SK-MEL-5 (cell line): ENCODE data around the gene NR2C2AP. TPM values are rescaled to one million over a fixed set of nuclear protein-coding genes. Genes with fewer than 3 reads are reported as not detected.

Source experiments
- DNase-seq: peaks from one replicate; pipeline ENCODE4 v3.0.0-alpha.2; 2016; ENCODE audit warnings: low read depth, low spot score
- in situ Hi-C: cut with HindIII; loops from 2 replicates; pipeline ENCODE4 v1.10.0; 2016; ENCODE audit warnings: low sequenced_read_pairs, high pct_unique_total_duplicates, low pct_unique_long_range_greater_than_20kb
- polyA plus RNA-seq, 2 experiments: library from polyadenylated mRNA; depleted of rRNA; stranded (reverse); fragments of >200 nt; gene quantifications; 2 replicates each; pipeline ENCODE4 v1.2.3, GENCODE V29; 2015
- total RNA-seq: library from RNA; depleted of rRNA; stranded (reverse); fragments of >200 nt; shearing (Covaris generic); gene quantifications from 2 replicates; pipeline ENCODE4 v1.2.3, GENCODE V29; 2014; rRNA removed

The NR2C2AP gene, protein sequence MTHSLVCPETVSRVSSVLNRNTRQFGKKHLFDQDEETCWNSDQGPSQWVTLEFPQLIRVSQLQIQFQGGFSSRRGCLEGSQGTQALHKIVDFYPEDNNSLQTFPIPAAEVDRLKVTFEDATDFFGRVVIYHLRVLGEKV
- 20.4 and 23.7 TPM in 2 replicates for total RNA-seq
- polyA plus RNA-seq (2015; cell fraction: cytosol; rRNA removed) = 24.1 and 26.4 TPM in 2 replicates
- 45.1 and 64.2 TPM in 2 replicates for polyA plus RNA-seq (2015; cell fraction: nucleus; rRNA removed)

DNA sequence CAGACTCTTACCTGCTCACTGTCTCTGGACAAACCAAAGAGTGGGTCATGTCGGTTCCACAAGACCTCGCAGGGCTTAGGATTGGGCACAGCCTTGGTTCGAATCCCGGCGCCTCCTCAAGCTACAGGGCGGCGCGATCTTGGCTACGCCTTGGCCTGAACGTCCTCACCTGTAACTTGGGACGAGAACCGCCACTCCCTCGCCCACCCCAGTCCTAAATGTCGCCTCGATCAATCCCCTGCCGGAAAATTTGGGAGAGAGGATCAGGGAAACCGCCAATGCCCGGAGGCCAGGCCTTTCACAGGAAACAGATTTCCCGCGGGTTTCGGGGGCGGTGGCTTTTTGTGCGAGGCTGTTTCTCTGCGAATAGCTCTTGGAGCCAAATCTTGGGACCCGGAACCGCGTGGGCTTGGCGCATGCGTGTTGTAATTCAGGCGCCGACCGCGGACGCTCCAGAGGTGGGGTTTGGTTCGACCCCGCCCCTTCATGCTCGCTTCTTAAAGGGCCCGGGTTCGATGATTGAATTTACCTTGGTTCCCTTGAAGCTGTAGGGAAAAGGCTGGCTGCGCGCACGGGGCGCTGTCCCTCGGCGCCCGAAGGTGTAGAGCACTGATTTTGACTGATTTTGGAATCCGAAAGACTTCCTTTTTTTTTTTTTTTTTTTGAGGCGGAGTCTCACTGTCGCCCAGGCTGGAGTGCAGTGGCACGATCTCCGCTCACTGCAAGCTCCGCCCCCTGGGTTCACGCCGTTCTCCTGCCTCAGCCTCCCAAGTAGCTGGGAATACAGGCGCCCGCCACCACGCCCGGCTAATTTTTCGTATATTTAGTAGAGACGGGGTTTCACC is at the start of gene NR2C2AP:
Gene NR2C2AP, minus strand, starts transcription at position 403 of the 845 bp plus-strand sequence. Its CDS starts 354 bp downstream, at position 49.
- in situ Hi-C loops = no loop called here
- DNase-seq = peak; percentile 90

DNA sequence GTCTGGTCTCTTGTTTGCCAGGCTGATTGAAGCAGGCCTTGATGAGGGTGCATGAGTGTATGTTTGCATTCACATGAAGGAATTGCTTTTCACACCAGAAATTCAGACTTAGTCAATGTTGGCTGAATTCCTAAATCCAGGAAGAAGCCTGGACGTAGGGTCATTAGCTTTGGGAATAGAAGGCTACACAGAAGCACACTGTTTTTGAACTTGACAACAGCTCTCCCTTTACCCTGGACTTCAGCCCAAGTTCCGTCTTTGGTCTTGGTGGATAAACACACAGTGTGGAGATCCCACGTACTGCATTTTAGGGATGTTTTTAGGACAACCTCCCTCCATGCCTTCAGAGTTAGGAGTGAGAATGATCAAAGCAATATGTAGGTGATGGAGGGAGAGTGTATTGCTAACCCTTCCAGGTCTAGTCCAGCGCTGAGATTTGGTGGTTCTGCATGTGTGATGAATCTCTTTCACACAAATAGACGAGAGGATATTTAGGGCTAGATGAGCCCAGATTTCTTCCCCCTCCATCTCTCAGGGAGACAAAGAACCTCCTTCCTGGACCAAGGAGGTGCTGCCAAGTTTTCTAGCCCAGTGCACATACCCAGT is 47.1 kb upstream of the NR2C2AP start:
- DNase-seq = no peak
- in situ Hi-C loops = no loop called here

- in situ Hi-C loops = no loop called here
- no peak for DNase-seq
Observed at GRCh38 chr19:19240476-19240875, 37.3 kb upstream of the NR2C2AP start.

GRCh38 chr19:19239675-19240074 is 36.5 kb upstream of the NR2C2AP start:
- in situ Hi-C loops = no loop called here
- DNase-seq = no peak

GRCh38 chr19:19238126-19238894 is 35.1 kb upstream of the NR2C2AP start:
- in situ Hi-C loops = no loop called here
- no peak for DNase-seq

- DNase-seq = no peak
- in situ Hi-C loops = no loop called here
Observed at GRCh38 chr19:19236173-19236572, 33.0 kb upstream of the NR2C2AP start.

- no peak for DNase-seq
- in situ Hi-C loops = no loop called here
Observed at GRCh38 chr19:19234220-19234816, 31.1 kb upstream of the NR2C2AP start.

DNA sequence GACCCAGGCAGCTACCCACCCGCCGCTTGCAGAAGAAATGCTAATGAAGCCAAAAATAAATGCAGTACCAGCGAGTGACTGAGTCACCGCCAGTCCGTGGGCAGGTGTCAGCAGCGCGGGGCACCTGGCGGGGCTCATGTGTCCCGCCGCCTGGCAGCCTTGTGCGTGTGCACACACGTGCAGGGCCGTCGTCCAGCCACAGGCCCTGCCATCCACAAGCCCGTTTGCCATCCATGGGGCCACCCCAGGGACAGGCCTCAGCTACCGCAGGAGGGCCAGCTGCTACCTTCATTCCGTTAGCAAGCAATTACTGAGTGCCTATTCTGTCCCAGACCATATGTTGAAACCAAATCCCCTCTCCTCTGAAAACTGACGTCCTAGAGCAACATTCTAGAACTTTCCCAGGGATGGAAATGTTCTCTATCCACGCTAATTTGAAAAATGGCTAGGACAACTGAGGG is 29.1 kb upstream of the NR2C2AP start:
- DNase-seq = no peak
- in situ Hi-C loops = no loop called here

- in situ Hi-C loops = no loop called here
Observed at GRCh38 chr19:19230999-19231398, 27.8 kb upstream of the NR2C2AP start.

GRCh38 chr19:19229701-19230100 is 26.5 kb upstream of the NR2C2AP start:
- in situ Hi-C loops = no loop called here
- no peak for DNase-seq

More at GRCh38 chr19:19230999-19231398, 27.8 kb upstream of the NR2C2AP start:
- no peak for DNase-seq

- DNase-seq = no peak
Observed at GRCh38 chr19:19227217-19227616, 24.0 kb upstream of the NR2C2AP start.

DNA sequence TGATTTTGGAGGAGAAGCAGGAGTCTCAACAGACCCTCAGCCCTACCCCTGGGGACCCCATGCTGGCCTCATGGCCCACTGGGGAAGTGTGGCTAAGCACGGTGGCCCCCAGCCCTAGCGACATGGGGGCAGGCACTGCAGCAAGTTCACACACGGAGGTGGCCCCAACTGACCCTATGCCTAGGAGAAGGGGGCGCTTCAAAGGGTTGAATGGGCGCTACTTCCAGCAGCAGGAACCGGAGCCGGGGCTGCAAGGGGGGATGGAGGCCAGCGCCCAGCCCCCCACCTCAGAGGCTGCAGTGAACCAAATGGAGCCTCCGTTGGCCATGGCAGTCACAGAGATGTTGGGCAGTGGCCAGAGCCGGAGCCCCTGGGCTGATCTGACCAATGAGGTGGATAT is 23.4 kb upstream of the NR2C2AP start:
- in situ Hi-C loops = no loop called here
- DNase-seq = no peak

More at GRCh38 chr19:19227217-19227616, 24.0 kb upstream of the NR2C2AP start:
- in situ Hi-C loops = no loop called here

DNA sequence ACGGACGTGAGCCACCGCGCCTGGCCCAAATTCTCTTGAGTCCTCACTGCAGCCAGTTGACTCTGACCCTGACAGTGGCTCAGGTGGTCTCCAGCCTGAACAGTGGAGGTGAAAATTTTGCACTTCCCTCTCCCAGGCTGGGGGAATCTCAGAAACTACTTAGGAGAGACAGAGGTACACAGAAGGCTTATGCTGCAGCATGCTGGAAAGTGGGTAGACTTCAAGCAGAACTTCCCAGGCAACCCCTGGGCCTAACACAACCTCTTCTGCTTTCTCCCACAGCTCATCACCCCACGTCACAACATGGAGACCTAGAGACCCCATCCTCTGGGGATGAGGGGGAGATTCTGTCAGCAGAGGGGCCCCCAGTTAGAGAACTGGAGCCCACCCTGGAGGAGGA is 23.0 kb upstream of the NR2C2AP start:
- DNase-seq = no peak
- in situ Hi-C loops = no loop called here

DNA sequence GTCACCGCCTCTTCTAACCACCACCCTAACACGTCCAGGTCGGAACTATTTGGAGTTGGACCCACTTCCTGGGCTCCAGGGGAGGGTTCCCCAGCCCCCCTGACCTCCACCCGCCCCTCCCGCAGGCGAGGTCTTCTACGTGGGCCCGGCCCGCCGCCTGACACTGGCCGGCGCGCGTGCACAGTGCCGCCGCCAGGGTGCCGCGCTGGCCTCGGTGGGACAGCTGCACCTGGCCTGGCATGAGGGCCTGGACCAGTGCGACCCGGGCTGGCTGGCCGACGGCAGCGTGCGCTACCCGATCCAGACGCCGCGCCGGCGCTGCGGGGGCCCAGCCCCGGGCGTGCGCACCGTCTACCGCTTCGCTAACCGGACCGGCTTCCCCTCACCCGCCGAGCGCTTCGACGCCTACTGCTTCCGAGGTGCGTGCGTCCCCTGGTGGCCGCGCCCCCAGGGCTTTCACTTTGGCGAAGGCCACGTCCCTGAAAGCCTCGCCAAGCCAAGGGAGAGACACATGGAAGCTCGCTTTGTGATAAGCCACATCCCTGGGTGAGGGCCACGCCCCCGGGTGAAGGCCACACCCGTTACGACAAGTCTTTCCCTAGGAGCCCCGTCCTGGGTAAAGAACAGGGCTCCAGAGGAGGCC is 21.8 kb upstream of the NR2C2AP start:
- DNase-seq = peak; percentile 73
- in situ Hi-C loops = no loop called here

DNA sequence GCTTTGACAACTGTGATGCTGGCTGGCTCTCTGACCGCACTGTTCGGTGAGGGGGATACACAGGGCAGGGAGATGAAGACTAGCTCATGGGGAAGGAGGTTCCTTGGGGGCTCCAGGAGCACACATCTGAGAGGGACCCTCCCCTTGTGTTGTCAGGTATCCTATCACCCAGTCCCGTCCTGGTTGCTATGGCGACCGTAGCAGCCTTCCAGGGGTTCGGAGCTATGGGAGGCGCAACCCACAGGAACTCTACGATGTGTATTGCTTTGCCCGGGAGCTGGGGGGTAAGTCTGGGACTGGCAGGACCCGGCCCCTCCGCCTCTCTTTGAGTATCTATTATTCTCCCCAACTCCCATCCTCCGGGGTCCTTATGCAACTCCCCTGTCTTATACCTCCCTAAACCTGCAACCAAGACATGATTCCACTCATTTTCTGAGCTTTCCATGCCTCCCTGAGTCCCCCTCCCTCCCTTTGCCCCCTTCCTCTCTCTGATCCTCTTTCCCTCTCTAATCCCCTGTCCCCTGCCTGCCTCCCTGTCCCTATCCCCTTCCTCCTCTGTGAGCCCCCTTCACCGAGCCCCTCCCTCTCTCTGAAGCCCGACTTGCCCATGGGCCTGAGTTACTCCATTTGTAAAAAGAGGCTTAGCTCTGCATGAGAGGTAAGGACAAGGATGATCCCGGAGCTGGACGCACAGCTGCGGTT is 21.1 kb upstream of the NR2C2AP start:
- in situ Hi-C loops = no loop called here
- no peak for DNase-seq

DNA sequence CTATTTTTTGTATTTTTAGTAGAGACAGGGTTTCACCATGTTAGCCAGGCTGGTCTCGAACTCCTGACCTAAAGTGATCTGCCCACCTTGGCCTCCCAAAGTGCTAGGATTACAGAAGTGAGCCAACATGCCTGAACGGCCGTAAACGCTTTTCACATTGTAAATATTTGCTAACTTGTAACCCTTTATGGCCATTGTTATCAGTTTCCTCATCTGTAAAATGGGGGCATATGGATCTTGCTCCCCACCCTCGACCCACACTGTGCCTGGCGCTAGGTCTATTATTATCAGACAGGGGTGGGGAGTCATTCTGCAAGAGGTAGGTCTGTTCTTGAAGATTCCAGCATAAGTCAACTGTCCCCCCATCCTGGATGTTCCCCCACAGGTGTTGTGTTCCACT is 20.4 kb upstream of the NR2C2AP start:
- in situ Hi-C loops = no loop called here
- DNase-seq = no peak
